HL-60 (cell line): Measurements from ENCODE around the gene SKP2.

ENCODE experiments used
- DNase-seq, 2 experiments: peaks; one replicate each; pipeline ENCODE4 v3.0.0-alpha.2; 2010 to 2020; ENCODE audit warnings: low read depth in 1 of 2, low spot score in 1 of 2
- H3K27ac ChIP-seq: fragments of 250-450 bp; sonication (Bioruptor Pico); replicated peaks from 2 replicates; pipeline ENCODE4 v1.5.1; 2020; ENCODE audit warnings: mild to moderate bottlenecking, moderate library complexity
- H3K27me3 ChIP-seq: fragments of 250-450 bp; sonication (Bioruptor Pico); 2 replicates; pipeline ENCODE4 v1.5.1; 2021; ENCODE audit warnings: mild to moderate bottlenecking, moderate library complexity; ENCODE audit not compliant: insufficient read depth, poor library complexity, severe bottlenecking
- H3K4me3 ChIP-seq: replicated peaks from 2 replicates; pipeline ENCODE4 v1.5.1; 2011; ENCODE audit warnings: mild to moderate bottlenecking, control low read depth, low read length; ENCODE audit not compliant: insufficient read depth
- CTCF ChIP-seq: IDR thresholded peaks from one replicate; pipeline ENCODE4 v1.5.1; 2011; ENCODE audit warnings: low read length, control low read depth, inconsistent platforms; ENCODE audit not compliant: insufficient read depth
- GABPA ChIP-seq: IDR thresholded peaks from 2 replicates; pipeline ENCODE4 v1.6.1; 2012; ENCODE audit warnings: low read depth
- POLR2AphosphoS5 ChIP-seq: IDR thresholded peaks from 2 replicates; pipeline ENCODE4 v1.6.1; 2012; ENCODE audit warnings: low read depth
- REST ChIP-seq: IDR thresholded peaks from 2 replicates; pipeline ENCODE4 v1.6.1; 2012; ENCODE audit warnings: low read depth; ENCODE audit not compliant: insufficient replicate concordance
- SPI1 ChIP-seq: IDR thresholded peaks from 2 replicates; pipeline ENCODE4 v1.6.1; 2012; ENCODE audit warnings: low read depth, mild to moderate bottlenecking, borderline replicate concordance

SKP2 gene

GRCh38 chr5:36164461-36164860 lies 12.6 kb downstream of the SKP2 start:
- Histone ChIP-seq H3K27me3 (no peaks in the 10 kb centered on the region), H3K27ac (no peak overlapping the region)

GRCh38 chr5:36168737-36169136 lies 16.8 kb downstream of the SKP2 start:
- no peaks in the 10 kb centered on the region for H3K27me3 ChIP-seq
- no peak for TF ChIP-seq GABPA
- TF ChIP-seq CTCF, result no peak
- no peak for TF ChIP-seq POLR2AphosphoS5
- no peak for TF ChIP-seq REST
- TF ChIP-seq SPI1, result peak; percentile 21; the same call in 1 of the 2 replicates
- DNase-seq, result no peak

More at GRCh38 chr5:36164461-36164860, 12.6 kb downstream of the SKP2 start:
- no peak overlapping the region for H3K4me3 ChIP-seq
- no peak for DNase-seq
- TF ChIP-seq REST (no peak), CTCF (no peak), POLR2AphosphoS5 (no peak)

GRCh38 chr5:36170832-36171424 lies 19.0 kb downstream of the SKP2 start:
- no peak for DNase-seq
- Histone ChIP-seq H3K27ac (no peak overlapping the region), H3K4me3 (no peak overlapping the region), H3K27me3 (no peaks in the 10 kb centered on the region)
- TF ChIP-seq CTCF (no peak), SPI1 (no peak), GABPA (no peak)

More at GRCh38 chr5:36168737-36169136, 16.8 kb downstream of the SKP2 start:
- H3K4me3 ChIP-seq, result no peak overlapping the region
- H3K27ac ChIP-seq, result no peak overlapping the region

- no peak overlapping the region for H3K4me3 ChIP-seq
- TF ChIP-seq REST, result no peak
- no peak for TF ChIP-seq GABPA
- TF ChIP-seq SPI1, result no peak
- TF ChIP-seq POLR2AphosphoS5, result no peak
- no peak for TF ChIP-seq CTCF
- DNase-seq, result no peak
- no peak overlapping the region for H3K27ac ChIP-seq
- H3K27me3 ChIP-seq, result no peaks in the 10 kb centered on the region
Measured at GRCh38 chr5:36172599-36172998, 20.7 kb downstream of the SKP2 start.
